ENCODE data around the gene XKR3.

DNA sequence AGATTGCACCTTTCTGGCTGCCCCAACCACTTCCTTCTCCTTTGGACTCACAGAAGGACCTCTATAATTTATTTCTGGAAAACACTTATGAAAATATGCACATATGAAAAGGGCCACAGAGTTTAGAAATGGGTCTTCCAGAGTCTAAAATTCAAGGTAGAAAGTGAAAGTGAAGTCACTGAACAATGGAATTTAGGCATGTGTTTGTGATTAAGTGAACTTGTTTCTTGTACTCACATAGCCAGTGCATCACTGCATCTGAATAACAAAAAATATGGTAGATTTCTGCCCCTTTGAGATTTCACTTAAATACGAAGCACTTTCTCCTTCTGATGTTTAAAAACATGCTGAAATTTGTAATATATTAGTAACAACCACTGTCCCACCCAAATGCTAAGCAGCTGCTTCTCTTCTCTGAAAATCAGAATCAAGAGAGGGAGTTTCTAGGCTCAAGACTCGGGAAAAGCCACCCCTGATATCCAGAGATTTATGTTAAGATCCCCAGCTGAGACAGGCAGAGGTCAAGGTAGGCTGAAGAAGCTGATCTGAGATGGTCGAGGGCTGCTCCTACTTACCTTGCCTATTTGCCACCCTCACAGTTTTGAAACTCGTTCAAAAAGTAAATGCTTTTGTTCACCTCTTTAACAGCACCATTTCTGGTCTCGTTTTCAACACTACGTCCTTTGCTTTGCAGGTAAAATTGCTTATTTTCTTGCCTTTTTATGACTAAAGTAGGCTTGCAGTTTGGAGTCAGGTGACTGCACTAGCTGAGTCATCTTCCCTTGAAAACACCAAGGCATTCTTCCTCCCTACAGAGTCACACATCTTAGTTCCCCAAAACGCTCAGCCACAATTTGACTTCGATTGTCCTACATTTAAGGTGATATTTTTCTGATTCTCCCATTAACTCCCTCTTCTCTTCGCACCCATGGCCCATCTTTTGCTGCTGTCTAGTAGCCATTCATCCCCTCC, at the start of gene XKR3:
- TF ChIP-seq POLR2A (IDR thresholded peaks at IDR 0.05; ENCODE audit: low read length) = no peak
- TF ChIP-seq GATA1 (IDR thresholded peaks at IDR 0.05; ENCODE audit: low read depth, low read length) = no peak

Data from erythroblast (primary cell).